ENCODE measurements around the gene HEATR5A.

GRCh38 chr14:31286456-31287293 is 133.7 kb downstream of the HEATR5A start:
- TF ChIP-seq CEBPB (IDR thresholded peaks at IDR 0.05) (no peak), TCF12 (IDR thresholded peaks at IDR 0.05; ENCODE audit: low read depth) (no peak), RAD21 (IDR thresholded peaks at IDR 0.05; ENCODE audit: low read depth) (peak; percentile 30; the same call in 1 of the 2 replicates), ZBTB7A (IDR thresholded peaks at IDR 0.05; ENCODE audit: low read depth) (no peak), MAX (IDR thresholded peaks at IDR 0.05) (peak; percentile 67), CREB1 (IDR thresholded peaks at IDR 0.05; ENCODE audit: low read depth) (no peak), EP300 (IDR thresholded peaks at IDR 0.05; ENCODE audit: borderline replicate concordance) (no peak), YY1 (IDR thresholded peaks at IDR 0.05; ENCODE audit: low read depth) (no peak), EGR1 (IDR thresholded peaks at IDR 0.05) (no peak), TAF1 (IDR thresholded peaks at IDR 0.05; ENCODE audit: low read depth) (no peak)
- TF ChIP-seq, protein P1, sequence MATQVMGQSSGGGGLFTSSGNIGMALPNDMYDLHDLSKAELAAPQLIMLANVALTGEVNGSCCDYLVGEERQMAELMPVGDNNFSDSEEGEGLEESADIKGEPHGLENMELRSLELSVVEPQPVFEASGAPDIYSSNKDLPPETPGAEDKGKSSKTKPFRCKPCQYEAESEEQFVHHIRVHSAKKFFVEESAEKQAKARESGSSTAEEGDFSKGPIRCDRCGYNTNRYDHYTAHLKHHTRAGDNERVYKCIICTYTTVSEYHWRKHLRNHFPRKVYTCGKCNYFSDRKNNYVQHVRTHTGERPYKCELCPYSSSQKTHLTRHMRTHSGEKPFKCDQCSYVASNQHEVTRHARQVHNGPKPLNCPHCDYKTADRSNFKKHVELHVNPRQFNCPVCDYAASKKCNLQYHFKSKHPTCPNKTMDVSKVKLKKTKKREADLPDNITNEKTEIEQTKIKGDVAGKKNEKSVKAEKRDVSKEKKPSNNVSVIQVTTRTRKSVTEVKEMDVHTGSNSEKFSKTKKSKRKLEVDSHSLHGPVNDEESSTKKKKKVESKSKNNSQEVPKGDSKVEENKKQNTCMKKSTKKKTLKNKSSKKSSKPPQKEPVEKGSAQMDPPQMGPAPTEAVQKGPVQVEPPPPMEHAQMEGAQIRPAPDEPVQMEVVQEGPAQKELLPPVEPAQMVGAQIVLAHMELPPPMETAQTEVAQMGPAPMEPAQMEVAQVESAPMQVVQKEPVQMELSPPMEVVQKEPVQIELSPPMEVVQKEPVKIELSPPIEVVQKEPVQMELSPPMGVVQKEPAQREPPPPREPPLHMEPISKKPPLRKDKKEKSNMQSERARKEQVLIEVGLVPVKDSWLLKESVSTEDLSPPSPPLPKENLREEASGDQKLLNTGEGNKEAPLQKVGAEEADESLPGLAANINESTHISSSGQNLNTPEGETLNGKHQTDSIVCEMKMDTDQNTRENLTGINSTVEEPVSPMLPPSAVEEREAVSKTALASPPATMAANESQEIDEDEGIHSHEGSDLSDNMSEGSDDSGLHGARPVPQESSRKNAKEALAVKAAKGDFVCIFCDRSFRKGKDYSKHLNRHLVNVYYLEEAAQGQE (IDR thresholded peaks at IDR 0.05; ENCODE audit: low read depth): no peak

All from Ishikawa (cell line).